NB4 (cell line): ENCODE measurements around the gene LIPA.

Experiments used
- CTCF ChIP-seq: IDR thresholded peaks from one replicate; pipeline ENCODE4 v1.5.1; 2012; ENCODE audit warnings: low read depth, low read length
- MAX ChIP-seq: IDR thresholded peaks from 2 replicates; pipeline ENCODE4 v1.6.1; 2011; ENCODE audit warnings: low read depth, low read length
- MYC ChIP-seq: IDR thresholded peaks from 2 replicates; pipeline ENCODE4 v1.6.1; 2011; ENCODE audit warnings: low read depth, low read length
- POLR2A ChIP-seq: IDR thresholded peaks from 2 replicates; pipeline ENCODE4 v1.6.1; 2011; ENCODE audit warnings: mild to moderate bottlenecking; ENCODE audit not compliant: insufficient read length; ENCODE audit errors: extremely low read depth

GRCh38 chr10:89202033-89202425 is 49.5 kb downstream of the LIPA start:
- TF ChIP-seq MAX (no peak), POLR2A (no peak), CTCF (no peak), MYC (no peak)
